Activated T-cell treated with anti-CD3 and anti-CD28 coated beads, Interleukin-2, amount 50 U/mL, for 4 hours (primary cell): ENCODE data around the gene FBXW9. TPM values are rescaled to one million over a fixed set of nuclear protein-coding genes. Genes with fewer than 3 reads are reported as not detected.
"Not testable (repeated sequence)": the region's sequence is repeated elsewhere in the genome, so short reads cannot be mapped to it uniquely, and the experiment has no call there.

Experiments
- ATAC-seq, 2 donors: fragments of 200-7000 bp; cut with Tn5 transposase; one replicate each; pipeline ENCODE4 v1.10.0; 2021
- DNase-seq: peaks from one replicate; pipeline ENCODE4 v3.0.0-alpha.2; 2020
- H3K27me3 Mint-ChIP-seq: one replicate; pipeline ENCODE4 v1.8.0; 2021; ENCODE audit warnings: low read depth, mixed read lengths
- H3K36me3 Mint-ChIP-seq: one replicate; pipeline ENCODE4 v1.8.0; 2022; ENCODE audit warnings: mixed read lengths; ENCODE audit not compliant: insufficient read depth
- H3K4me1 Mint-ChIP-seq: one replicate; pipeline ENCODE4 v1.8.0; 2021; ENCODE audit warnings: low read depth, mixed read lengths
- H3K4me3 Mint-ChIP-seq: one replicate; pipeline ENCODE4 v1.8.0; 2021; ENCODE audit warnings: mild to moderate bottlenecking, moderate library complexity, mixed read lengths
- H3K9me3 Mint-ChIP-seq: one replicate; pipeline ENCODE4 v1.8.0; 2021; ENCODE audit warnings: mixed read lengths
- total RNA-seq, 3 donors: library from RNA; stranded (reverse); gene quantifications; one replicate each; pipeline ENCODE4 v1.2.1, GENCODE V29; 2021

Gene FBXW9
- total RNA-seq, 3 donors from 2014 or later = 7.9 to 9.9 (median 9.4) TPM

DNA sequence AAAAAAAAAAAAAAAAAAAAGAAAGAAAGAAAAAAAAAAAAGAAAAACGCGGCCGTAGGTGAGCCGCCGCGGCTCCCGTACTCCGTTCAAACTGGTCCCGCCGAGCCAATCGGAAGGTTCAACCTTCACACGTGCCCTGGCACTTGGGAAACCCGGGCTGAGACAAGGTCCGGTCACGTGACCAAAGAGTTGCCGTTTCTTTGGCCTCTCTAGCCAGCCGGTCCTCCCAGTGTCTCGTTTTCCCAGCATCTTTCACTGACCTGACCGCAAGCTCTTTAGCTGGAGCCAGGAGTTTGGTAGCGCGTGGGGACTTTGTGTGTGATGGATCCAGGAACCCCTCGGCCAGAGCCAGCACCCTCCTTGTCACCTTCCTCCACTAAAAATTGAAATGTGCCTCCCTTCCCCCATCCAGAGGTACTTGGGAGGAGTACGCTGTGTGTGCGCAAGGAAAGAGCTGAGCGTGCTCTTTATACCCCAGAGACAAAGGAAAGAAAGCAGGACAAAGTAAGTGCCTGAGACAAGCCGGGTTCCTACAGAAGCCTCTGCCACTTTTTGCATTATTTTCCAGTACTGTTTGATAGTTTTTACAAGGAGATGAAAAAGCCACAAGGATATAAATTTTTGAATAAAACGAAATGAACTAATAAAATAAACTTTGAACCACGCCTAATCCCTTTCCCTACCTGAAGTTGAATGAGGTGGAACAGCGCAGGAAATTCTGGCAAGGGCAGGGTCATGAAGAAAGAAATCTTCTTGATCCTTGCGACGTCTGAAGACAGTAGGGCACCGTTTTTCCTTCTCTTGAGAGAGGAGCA is 26.3 kb upstream of the FBXW9 start:
- Mint-ChIP-seq H3K27me3 (no peaks in the 10 kb centered on the region), H3K36me3 (peaks cover 19% of the 10 kb centered on the region), H3K4me1 (peaks cover 24% of the 10 kb centered on the region), H3K9me3 (no peaks in the 10 kb centered on the region), H3K4me3 (peak overlapping the region; percentile 94)
- peak; percentile 88 for DNase-seq
- peak; percentile 87 for ATAC-seq

- H3K36me3 Mint-ChIP-seq = peaks cover 19% of the 10 kb centered on the region
- peaks cover 24% of the 10 kb centered on the region for H3K4me1 Mint-ChIP-seq
- peak overlapping the region; percentile 94 for H3K4me3 Mint-ChIP-seq
- no peaks in the 10 kb centered on the region for H3K9me3 Mint-ChIP-seq
- DNase-seq = peak; percentile 39
- no peaks in the 10 kb centered on the region for H3K27me3 Mint-ChIP-seq
- peak; percentile 19 to 29 for ATAC-seq
Measured at GRCh38 chr19:12721656-12722565, 25.5 kb upstream of the FBXW9 start.

GRCh38 chr19:12720851-12721655 is 24.6 kb upstream of the FBXW9 start:
- ATAC-seq = no peak
- no peaks in the 10 kb centered on the region for H3K9me3 Mint-ChIP-seq
- peaks cover 24% of the 10 kb centered on the region for H3K4me1 Mint-ChIP-seq

GRCh38 chr19:12720296-12720695 is 23.9 kb upstream of the FBXW9 start:
- Mint-ChIP-seq H3K4me3 (peak overlapping the region; percentile 85), H3K36me3 (peaks cover 24% of the 10 kb centered on the region)
- DNase-seq = no peak

More at GRCh38 chr19:12720851-12721655, 24.6 kb upstream of the FBXW9 start:
- DNase-seq = no peak
- no peaks in the 10 kb centered on the region for H3K27me3 Mint-ChIP-seq
- peaks cover 24% of the 10 kb centered on the region for H3K36me3 Mint-ChIP-seq
- peak overlapping the region; percentile 85 for H3K4me3 Mint-ChIP-seq

GRCh38 chr19:12715929-12716328 is 19.5 kb upstream of the FBXW9 start:
- ATAC-seq (no peak), DNase-seq (no peak)
- Mint-ChIP-seq H3K36me3 (peaks cover 30% of the 10 kb centered on the region), H3K4me3 (no peak overlapping the region), H3K9me3 (no peaks in the 10 kb centered on the region), H3K27me3 (no peaks in the 10 kb centered on the region), H3K4me1 (peaks cover 13% of the 10 kb centered on the region)

More at GRCh38 chr19:12720296-12720695, 23.9 kb upstream of the FBXW9 start:
- no peaks in the 10 kb centered on the region for H3K27me3 Mint-ChIP-seq
- no peak for ATAC-seq
- no peaks in the 10 kb centered on the region for H3K9me3 Mint-ChIP-seq
- H3K4me1 Mint-ChIP-seq = peaks cover 24% of the 10 kb centered on the region

DNA sequence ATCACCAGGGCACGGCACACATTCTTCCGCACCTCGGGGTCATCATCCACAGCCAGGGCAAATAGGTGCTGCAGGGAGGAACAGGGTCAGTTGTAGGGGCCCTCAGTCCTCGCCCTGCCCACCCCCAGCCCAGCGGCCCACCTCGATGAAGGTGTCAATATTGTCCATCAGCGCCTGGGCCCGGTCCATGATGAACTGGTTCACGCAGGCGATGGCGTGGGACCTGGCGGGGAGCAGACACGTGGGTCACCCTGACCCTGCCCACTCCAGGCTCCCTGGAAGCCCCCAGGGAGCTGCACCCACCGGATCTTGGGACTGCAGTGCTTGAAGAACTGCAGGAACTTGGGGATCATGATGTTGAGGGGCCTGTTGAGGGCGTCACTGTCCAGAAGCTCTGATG is 18.7 kb upstream of the FBXW9 start:
- H3K9me3 Mint-ChIP-seq = no peaks in the 10 kb centered on the region
- no peak overlapping the region for H3K4me3 Mint-ChIP-seq

DNA sequence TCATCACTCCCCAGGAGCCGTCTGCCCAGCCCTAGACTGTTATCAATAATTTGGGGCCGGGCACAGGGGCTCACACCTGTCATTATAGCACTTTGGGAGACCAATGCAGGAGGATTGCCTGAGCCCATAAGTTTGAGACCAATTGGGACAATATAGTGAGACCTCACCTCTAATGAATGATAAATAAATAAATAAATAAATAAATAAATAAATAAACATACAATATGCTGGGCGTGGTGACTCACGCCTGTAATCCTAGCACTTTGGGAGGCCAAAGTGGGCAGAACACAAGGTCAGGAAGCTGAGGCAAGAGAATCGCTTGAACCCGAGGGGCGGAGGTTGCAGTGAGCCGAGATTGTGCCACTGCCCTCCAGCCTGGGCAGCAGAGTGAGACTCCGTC is 16.9 kb upstream of the FBXW9 start:
- not testable (repeated sequence) for H3K4me3 Mint-ChIP-seq, H3K27me3 Mint-ChIP-seq, ATAC-seq, H3K9me3 Mint-ChIP-seq, H3K4me1 Mint-ChIP-seq, DNase-seq
- H3K36me3 Mint-ChIP-seq = peaks cover 27% of the 10 kb centered on the region

More for the DNA sequence above, 18.7 kb upstream of the FBXW9 start:
- Mint-ChIP-seq H3K36me3 (peaks cover 33% of the 10 kb centered on the region), H3K27me3 (no peaks in the 10 kb centered on the region), H3K4me1 (peaks cover 7% of the 10 kb centered on the region)
- ATAC-seq (no peak), DNase-seq (no peak)

- H3K27me3 Mint-ChIP-seq, ATAC-seq, H3K4me3 Mint-ChIP-seq, H3K9me3 Mint-ChIP-seq, H3K4me1 Mint-ChIP-seq, DNase-seq: not testable (repeated sequence)
- H3K36me3 Mint-ChIP-seq = peaks cover 27% of the 10 kb centered on the region
Measured at GRCh38 chr19:12712077-12712476, 15.6 kb upstream of the FBXW9 start.

DNA sequence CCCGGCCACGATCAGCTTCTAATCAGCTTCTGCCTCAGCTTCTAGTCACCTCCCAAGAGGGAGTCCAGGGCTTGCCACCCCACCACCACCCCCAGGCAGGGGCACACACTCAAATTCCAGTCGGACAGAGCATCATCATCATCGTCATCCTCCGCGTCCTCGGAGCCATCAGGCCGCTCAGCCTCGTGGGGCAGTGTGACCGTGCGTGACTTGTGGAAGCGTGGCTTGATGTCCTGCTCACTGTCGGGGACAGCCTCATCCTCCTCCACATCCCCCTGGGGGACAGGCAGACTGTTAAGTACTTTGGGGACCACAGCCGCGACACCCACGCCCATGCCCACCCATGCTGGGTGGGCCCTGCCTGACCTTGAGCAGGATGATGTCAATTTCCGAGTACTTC is 14.8 kb upstream of the FBXW9 start:
- no peak for DNase-seq

DNA sequence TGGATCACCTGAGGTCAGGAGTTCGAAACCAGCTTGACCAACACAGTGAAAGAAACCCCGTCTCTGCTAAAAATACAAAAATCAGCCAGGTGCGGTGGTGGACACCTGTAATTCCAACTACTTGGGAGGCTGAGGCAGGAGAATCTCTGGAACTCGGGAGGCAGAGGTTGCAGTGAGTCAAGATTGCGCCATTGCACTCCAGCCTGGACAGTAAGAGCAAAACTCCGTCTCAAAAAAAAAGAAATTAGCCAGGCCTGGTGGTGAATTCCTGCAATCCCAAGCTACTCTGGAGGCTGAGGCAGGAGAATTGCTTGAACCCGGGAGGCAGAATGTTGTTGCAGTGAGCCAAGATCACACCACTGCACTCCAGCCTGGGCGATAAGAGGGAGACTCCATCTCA is 12.2 kb upstream of the FBXW9 start:
- no peaks in the 10 kb centered on the region for H3K27me3 Mint-ChIP-seq

More for the DNA sequence above, 14.8 kb upstream of the FBXW9 start:
- ATAC-seq = no peak
- H3K27me3 Mint-ChIP-seq = no peaks in the 10 kb centered on the region
- H3K4me1 Mint-ChIP-seq = no peaks in the 10 kb centered on the region
- no peak overlapping the region for H3K4me3 Mint-ChIP-seq
- no peaks in the 10 kb centered on the region for H3K9me3 Mint-ChIP-seq
- peaks cover 27% of the 10 kb centered on the region for H3K36me3 Mint-ChIP-seq

GRCh38 chr19:12706332-12706718 is 9.9 kb upstream of the FBXW9 start:
- Mint-ChIP-seq H3K4me1 (no peaks in the 10 kb centered on the region), H3K4me3 (no peak overlapping the region), H3K9me3 (no peaks in the 10 kb centered on the region), H3K27me3 (no peaks in the 10 kb centered on the region), H3K36me3 (peaks cover 38% of the 10 kb centered on the region)
- ATAC-seq (no peak), DNase-seq (no peak)

More for the DNA sequence above, 12.2 kb upstream of the FBXW9 start:
- H3K9me3 Mint-ChIP-seq = no peaks in the 10 kb centered on the region
- H3K4me1 Mint-ChIP-seq = no peaks in the 10 kb centered on the region
- no peak overlapping the region for H3K4me3 Mint-ChIP-seq
- peaks cover 35% of the 10 kb centered on the region for H3K36me3 Mint-ChIP-seq
- DNase-seq (no peak), ATAC-seq (no peak)

- Mint-ChIP-seq H3K4me1 (no peaks in the 10 kb centered on the region), H3K36me3 (peaks cover 40% of the 10 kb centered on the region), H3K27me3 (no peaks in the 10 kb centered on the region), H3K4me3 (no peak overlapping the region), H3K9me3 (no peaks in the 10 kb centered on the region)
- ATAC-seq = no peak
- no peak for DNase-seq
Measured at GRCh38 chr19:12705654-12706331, 9.4 kb upstream of the FBXW9 start.

- H3K27me3 Mint-ChIP-seq = no peaks in the 10 kb centered on the region
- H3K4me3 Mint-ChIP-seq = no peak overlapping the region
- H3K4me1 Mint-ChIP-seq = no peaks in the 10 kb centered on the region
- peaks cover 34% of the 10 kb centered on the region for H3K36me3 Mint-ChIP-seq
- DNase-seq (no peak), ATAC-seq (no peak)
- H3K9me3 Mint-ChIP-seq = no peaks in the 10 kb centered on the region
Measured at GRCh38 chr19:12705169-12705568, 8.7 kb upstream of the FBXW9 start.
